T-helper 9 cell (primary cell): ENCODE data around the gene KLRG1.

Source experiments
- DNase-seq: peaks from one replicate; pipeline ENCODE4 v3.0.0-alpha.2; 2020

Gene KLRG1

DNA sequence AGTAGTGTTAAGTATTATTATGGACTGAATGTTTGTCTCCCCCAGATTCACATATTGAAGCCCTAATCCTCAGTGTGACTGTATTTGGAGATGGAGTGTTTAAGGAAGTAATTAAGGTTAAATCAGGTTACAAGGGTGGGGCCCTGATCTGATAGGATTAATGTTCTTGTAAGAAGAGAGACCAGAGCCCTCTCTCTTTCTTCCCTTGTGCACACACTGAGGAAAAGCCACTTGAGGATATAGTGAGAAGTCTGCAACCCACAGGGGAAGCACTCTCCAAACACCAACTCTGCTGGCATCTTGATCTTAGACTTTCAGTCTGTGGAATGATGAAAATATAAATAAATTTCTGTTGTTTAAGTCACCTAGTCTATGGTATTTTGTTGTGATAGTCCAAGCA is 2.2 kb upstream of the KLRG1 start:
- no peak for DNase-seq

- DNase-seq = no peak
These were observed 1.7 kb upstream of the KLRG1 start for GRCh38 chr12:8987685-8988084.

- DNase-seq = no peak
These were observed 2.3 kb downstream of the KLRG1 start for GRCh38 chr12:8991371-8992345.

- DNase-seq = no peak
These were observed 4.5 kb downstream of the KLRG1 start for GRCh38 chr12:8993827-8994226.

DNA sequence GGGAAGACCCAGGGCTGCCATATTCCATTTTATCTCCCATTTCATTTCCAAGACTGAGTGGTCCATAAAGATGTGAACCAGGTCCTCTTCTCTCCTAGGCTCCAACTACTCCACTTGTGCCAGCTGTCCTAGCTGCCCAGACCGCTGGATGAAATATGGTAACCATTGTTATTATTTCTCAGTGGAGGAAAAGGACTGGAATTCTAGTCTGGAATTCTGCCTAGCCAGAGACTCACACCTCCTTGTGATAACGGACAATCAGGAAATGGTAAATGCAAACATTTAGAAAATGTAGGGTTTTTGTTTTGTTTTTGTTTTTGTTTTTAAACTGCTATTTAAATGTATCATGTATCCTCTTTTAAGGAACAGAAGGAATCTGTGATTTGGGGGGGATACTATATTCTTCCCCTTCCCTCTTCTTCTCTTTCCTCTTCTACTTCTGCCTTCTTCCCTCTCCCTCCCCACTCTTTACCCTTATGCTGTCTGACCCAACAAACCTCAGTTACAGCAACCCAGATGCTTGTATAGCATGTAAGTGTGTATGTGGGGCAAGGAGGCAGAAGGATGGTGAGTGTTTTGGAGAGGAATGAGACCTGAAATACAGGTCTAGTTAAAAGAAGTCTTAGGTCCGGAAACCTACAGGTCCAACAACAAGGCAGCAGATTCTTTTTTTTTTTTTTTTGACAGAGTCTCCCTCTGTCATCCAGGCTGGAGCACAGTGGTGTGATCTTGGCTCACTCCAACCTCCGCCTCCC is 5.9 kb downstream of the KLRG1 start:
- DNase-seq = no peak

- no peak for DNase-seq
These were observed 7.5 kb downstream of the KLRG1 start for GRCh38 chr12:8996682-8997405.

- DNase-seq = no peak
These were observed 11.9 kb downstream of the KLRG1 start for GRCh38 chr12:9001233-9001632.

DNA sequence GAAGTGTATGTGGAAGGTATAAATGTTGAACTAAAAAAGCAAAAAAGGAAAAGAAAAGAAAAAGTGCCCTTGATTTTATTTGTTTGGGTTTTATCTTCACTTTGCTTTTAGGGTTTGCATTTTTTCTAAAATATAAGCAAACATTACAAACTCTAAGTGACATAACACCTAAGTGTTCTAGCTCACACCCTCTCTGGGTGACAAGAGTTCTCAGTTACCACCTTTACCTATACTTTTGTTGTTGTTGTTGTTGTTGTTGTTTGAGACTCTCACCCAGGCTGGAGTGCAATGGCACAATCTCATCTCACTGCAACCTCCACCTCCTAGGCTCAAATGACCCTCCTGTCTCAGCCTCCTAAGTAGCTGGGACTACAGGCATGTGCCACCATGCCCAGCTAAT is 13.0 kb downstream of the KLRG1 start:
- DNase-seq = no peak

DNA sequence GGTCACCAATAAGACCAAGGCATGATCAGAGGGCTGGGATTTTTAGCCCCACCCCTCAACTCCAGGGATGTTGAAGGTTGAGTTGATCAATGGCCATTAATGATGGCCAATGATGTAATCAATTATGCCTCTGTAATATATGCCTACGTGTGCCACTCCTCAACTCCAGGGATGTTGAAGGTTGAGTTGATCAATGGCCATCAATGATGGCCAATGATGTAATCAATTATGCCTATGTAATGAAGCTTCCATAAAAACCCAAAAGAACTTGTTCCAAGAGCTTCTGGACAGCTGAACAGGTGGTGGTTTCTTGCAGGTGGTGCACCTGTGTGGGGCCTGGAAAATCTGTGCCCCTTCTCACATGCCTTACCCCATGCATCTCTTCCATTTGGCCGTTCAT is 33.2 kb downstream of the KLRG1 start:
- no peak for DNase-seq

- DNase-seq = no peak
These were observed 35.2 kb downstream of the KLRG1 start for GRCh38 chr12:9024512-9024911.

DNA sequence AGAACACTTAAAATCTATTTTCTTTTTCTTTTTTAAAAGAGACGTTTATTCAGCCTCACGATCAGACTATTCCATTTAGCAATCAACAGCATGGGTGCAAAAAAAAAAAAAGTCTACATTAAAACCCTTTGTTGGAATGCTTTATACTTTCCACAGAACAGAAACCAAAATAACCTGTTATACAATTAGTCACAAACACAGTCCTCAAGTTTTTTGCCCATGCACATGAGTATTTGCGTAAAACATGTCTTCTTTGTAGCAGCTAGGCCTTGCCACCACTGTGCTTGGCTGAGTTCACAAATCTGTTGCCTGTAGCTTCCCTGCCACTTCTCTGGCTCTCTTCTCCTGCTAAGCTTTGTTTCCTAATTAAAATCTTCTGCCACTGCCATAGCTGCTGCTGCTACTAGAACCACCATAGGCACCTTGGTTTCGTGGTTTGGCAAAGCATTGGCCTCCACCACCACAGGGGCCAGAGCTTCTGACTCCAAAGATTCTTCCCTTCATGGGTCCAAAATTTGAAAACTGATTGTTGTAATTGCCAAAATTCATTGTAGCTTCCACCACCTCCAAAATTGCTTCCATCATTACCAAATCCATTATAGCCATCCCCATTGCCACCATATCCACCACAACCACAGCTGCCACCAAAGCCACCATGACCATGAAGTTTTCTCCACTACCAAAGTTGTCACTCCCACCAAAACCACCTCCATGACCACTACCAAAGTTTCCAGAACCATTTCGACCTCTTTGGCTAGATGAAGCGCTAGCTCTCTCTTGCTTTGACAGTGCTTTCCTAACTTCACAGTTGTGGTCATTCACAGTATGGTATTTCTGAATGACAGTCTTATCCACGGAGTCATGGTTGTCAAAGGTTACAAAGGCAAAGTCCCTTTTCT is 38.1 kb downstream of the KLRG1 start:
- DNase-seq = no peak

DNA sequence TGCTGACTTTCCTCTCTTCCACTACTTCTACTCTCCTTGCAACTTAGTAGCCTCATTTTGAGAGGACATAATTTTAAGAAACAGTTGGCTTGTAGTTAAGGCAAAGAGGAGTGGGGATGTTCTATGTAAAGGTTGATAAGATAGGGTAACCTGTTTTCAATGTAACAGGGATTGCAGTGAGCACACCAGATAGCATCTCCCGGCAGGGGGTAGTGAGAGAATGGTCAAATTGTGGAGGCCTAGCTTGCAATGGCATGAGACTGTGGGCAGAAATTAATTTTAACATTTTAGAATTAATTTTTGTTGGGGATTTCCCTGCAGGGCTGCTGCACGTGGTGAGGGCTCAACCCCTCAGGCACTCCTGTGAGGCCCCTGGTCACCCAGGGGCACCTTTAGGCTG is 41.4 kb downstream of the KLRG1 start:
- no peak for DNase-seq

- no peak for DNase-seq
These were observed 43.0 kb downstream of the KLRG1 start for GRCh38 chr12:9032202-9032964.

- no peak for DNase-seq
These were observed 44.0 kb downstream of the KLRG1 start for GRCh38 chr12:9033265-9033887.

DNA sequence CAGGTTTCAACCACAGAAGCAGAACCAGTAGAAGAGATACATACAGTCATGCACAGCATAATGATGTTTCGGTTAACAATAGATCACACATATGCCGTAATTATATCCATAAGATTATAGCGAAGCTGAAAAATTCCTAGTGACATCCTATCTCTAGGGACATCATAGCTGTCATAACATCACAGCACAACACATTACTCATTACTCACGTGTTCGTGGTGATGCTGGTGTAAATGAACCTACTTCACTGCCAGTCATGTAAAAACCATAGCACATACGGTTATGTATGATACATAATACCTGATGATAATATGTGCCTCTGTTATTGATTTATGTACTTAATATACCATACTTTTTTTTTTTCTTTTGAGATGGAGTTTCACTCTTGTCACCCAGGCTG is 44.7 kb downstream of the KLRG1 start:
- no peak for DNase-seq

- no peak for DNase-seq
These were observed 46.9 kb downstream of the KLRG1 start for GRCh38 chr12:9036227-9036626.

DNA sequence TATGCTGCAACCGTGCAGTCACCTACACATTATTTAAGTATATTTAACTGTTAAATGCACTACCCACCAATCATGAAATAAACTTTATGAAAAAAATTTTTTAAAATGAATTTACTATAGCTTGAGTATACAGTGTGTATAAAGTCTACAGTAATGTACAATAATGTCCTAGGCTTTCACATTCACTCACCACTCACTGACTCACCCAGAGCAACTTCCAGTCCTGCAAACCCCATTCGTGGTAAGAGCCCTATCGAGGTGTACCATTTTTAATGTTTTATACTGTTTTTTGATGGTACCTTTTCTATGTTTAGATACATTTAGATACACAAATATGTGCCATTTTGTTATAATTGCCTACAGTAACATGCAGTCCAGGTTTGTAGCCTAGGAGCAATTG is 48.1 kb downstream of the KLRG1 start:
- DNase-seq = no peak

GRCh38 chr12:9039397-9039977 is 50.1 kb downstream of the KLRG1 start:
- no peak for DNase-seq

GRCh38 chr12:9040484-9041186 is 51.3 kb downstream of the KLRG1 start:
- no peak for DNase-seq

- no peak for DNase-seq
These were observed 52.0 kb downstream of the KLRG1 start for GRCh38 chr12:9041321-9041720.
